A673 (cell line): ENCODE results near the gene SLC13A5.

Experiments used
- EZH2 ChIP-seq: fragments of 200-600 bp; sonication (generic); IDR thresholded peaks from 2 replicates; pipeline ENCODE4 v1.6.1; 2017; ENCODE audit warnings: borderline replicate concordance, low read depth, mild to moderate bottlenecking, mixed read lengths, antibody characterized with exemption, low read length; ENCODE audit not compliant: poor library complexity, severe bottlenecking
- TF ChIP-seq, protein P1 (sequence below): fragments of 300-800, 200-600 bp; sonication (generic); conservative IDR thresholded peaks from 2 replicates; pipeline ENCODE4 v1.5.1; 2017; ENCODE audit warnings: low read depth, mild to moderate bottlenecking, antibody characterized with exemption, low read length, moderate library complexity, mixed read lengths

DNA sequence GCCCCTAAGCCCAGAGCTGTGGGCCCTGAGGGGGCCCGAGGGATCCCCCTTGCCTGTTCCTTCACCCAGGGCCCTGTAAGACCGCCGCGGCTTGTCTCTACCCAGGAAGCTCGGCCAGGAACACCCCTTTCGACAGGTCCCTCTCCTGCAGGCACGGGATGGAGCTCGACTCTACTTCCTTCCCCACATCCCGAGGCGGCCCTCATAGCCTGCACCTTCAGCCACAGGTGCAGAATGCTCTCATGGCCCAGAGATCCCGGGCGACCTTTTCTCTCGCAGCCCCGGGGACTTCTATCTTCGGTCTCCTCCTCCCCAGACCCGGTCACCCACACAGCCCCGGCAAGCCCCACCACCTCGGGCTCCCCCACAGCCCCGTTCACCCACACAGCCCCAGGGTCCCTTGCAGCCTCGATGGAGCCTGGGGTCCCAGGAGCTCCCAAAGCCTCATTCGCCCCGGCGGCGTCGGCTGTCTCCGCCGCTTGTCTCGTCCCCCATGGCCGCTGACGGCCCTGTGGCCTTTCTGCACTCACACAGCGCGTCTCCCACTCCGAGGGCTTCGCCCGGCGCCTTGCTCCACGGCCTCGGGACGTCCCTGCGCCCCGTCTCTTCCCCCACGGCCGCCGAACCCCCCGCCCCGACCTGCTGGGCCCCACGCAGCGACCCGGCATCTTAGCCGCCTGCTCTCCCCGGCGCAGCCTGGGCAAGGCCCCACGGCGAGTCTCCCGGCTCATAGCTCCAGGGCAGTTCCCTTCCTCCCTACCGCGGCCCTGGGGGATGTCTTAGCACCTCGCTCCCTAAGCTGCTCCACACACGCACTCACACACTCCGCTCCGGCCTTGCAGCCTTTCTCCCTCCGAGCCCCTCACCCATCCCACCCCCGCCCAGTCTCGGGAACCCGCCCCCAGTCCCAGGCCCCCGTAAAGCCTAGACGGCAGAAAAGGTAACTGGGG is 73.3 kb downstream of the SLC13A5 start:
- TF ChIP-seq, protein P1, sequence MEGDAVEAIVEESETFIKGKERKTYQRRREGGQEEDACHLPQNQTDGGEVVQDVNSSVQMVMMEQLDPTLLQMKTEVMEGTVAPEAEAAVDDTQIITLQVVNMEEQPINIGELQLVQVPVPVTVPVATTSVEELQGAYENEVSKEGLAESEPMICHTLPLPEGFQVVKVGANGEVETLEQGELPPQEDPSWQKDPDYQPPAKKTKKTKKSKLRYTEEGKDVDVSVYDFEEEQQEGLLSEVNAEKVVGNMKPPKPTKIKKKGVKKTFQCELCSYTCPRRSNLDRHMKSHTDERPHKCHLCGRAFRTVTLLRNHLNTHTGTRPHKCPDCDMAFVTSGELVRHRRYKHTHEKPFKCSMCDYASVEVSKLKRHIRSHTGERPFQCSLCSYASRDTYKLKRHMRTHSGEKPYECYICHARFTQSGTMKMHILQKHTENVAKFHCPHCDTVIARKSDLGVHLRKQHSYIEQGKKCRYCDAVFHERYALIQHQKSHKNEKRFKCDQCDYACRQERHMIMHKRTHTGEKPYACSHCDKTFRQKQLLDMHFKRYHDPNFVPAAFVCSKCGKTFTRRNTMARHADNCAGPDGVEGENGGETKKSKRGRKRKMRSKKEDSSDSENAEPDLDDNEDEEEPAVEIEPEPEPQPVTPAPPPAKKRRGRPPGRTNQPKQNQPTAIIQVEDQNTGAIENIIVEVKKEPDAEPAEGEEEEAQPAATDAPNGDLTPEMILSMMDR, result no peak
- TF ChIP-seq EZH2, result no peak
